A549 (cell line): ENCODE data around the gene EPN3. TPM values are rescaled to one million over a fixed set of nuclear protein-coding genes. Genes with fewer than 3 reads are reported as not detected.

Experiments
- ATAC-seq, 2 experiments: fragments of 200-7000 bp in 1 of 2; fragments of >200 bp in 1 of 2; cut with Nextera tagmentation in 1 of 2; cut with Tn5 transposase in 1 of 2; 3 replicates each; pipeline versions ENCODE4 v1.8.0 to v1.9.1; 2018 to 2020; ENCODE audit warnings: mild to moderate bottlenecking in 1 of 2, moderate library complexity in 1 of 2
- CTCF ChIA-PET: fragments of 300-600 bp; sonication (Branson Sonifier 250); formaldehyde crosslinking; extraction: SDS; loops from one replicate; lab custom pipeline; 2021; ENCODE audit warnings: antibody characterized with exemption, inconsistent platforms; lab: Yijun Ruan, JAX
- POLR2A ChIA-PET: fragments of 350-600 bp; formaldehyde crosslinking; extraction: SDS; loops from one replicate; lab custom pipeline; 2021; ENCODE audit warnings: antibody characterized with exemption, inconsistent platforms; lab: Yijun Ruan, JAX
- DNase-seq, 2 experiments: peaks; one replicate each; pipeline versions ENCODE4 v3.0.0 to v3.0.0-alpha.2; 2011 to 2016; ENCODE audit warnings: low read depth in 1 of 2, low spot score in 1 of 2
- FAIRE-seq: peaks from 2 replicates; lab custom pipeline; 2011; peaks lifted over from hg19 to GRCh38; lab: Jason Lieb, UNC
- H3K27ac ChIP-seq, 2 experiments: fragments of >200 bp; sonication (Bioruptor Twin); formaldehyde crosslinking; 3 replicates each; pipeline ENCODE4 v1.5.1; 2016 to 2017
- H3K4me1 ChIP-seq: fragments of >200 bp; sonication (Bioruptor Twin); formaldehyde crosslinking; 3 replicates; pipeline ENCODE4 v1.6.1; 2016
- H3K4me2 ChIP-seq: fragments of >200 bp; sonication (Bioruptor Twin); formaldehyde crosslinking; 3 replicates; pipeline ENCODE4 v1.6.1; 2016
- H3K4me3 ChIP-seq: fragments of >200 bp; sonication (Bioruptor Twin); formaldehyde crosslinking; 3 replicates; pipeline ENCODE4 v1.5.1; 2016
- H3K9me3 ChIP-seq: fragments of >200 bp; sonication (Bioruptor Twin); formaldehyde crosslinking; 3 replicates; pipeline ENCODE4 v1.6.1; 2016
- BCL3 ChIP-seq: fragments of >200 bp; sonication (Bioruptor Twin); formaldehyde crosslinking; IDR thresholded peaks from 3 replicates; pipeline ENCODE4 v1.6.1; 2016
- BHLHE40 ChIP-seq: IDR thresholded peaks from 2 replicates; pipeline ENCODE4 v1.6.1; 2012; ENCODE audit warnings: low read depth, low read length, inconsistent platforms
- CBX2 ChIP-seq: fragments of 200-600 bp; sonication (generic); IDR thresholded peaks from 2 replicates; pipeline ENCODE4 v1.6.1; 2016; ENCODE audit warnings: low read depth, mild to moderate bottlenecking, borderline replicate concordance
- JUN ChIP-seq, 2 experiments: fragments of >200 bp; sonication (Bioruptor Twin); formaldehyde crosslinking; IDR thresholded peaks; 2 replicates in 1 of 2; 3 replicates in 1 of 2; pipeline ENCODE4 v1.6.1; 2016 to 2017
- KDM5A ChIP-seq: fragments of 200-600 bp; sonication (generic); IDR thresholded peaks from 2 replicates; pipeline ENCODE4 v1.6.1; 2016; ENCODE audit warnings: antibody characterized with exemption, mild to moderate bottlenecking
- PHF8 ChIP-seq: fragments of 200-600 bp; sonication (generic); IDR thresholded peaks from 2 replicates; pipeline ENCODE4 v1.6.1; 2016; ENCODE audit warnings: low read depth, mild to moderate bottlenecking, antibody characterized with exemption, moderate library complexity, borderline replicate concordance
- POLR2AphosphoS2 ChIP-seq: conservative IDR thresholded peaks from 2 replicates; pipeline ENCODE4 v1.6.1; 2012; ENCODE audit warnings: low read length, improper control_type of control experiment, inconsistent platforms
- REST ChIP-seq: fragments of 200-600 bp; sonication (generic); IDR thresholded peaks from 2 replicates; pipeline ENCODE4 v1.6.1; 2016; ENCODE audit warnings: antibody characterized with exemption, mild to moderate bottlenecking, moderate library complexity
- TP53 ChIP-seq: fragments of 250-450 bp; sonication (Bioruptor Pico); IDR thresholded peaks from 2 replicates; pipeline ENCODE4 v1.5.0; 2021; ENCODE audit warnings: mild to moderate bottlenecking, moderate library complexity
- USF2 ChIP-seq: fragments of 450-650 bp; IDR thresholded peaks from 2 replicates; pipeline ENCODE4 v1.6.1; 2014; ENCODE audit warnings: antibody characterized with exemption
- WGBS: methylation state at CpG from one replicate; pipeline ENCODE4 v1.1.6; 2017; ENCODE audit errors: missing lambda C conversion rate; 5-methylcytosine and 5-hydroxymethylcytosine counted together
- polyA plus RNA-seq, 4 experiments: library from polyadenylated mRNA; depleted of rRNA in 3 of 4; stranded (reverse); fragments of >200 nt; fragmentation: RNase III in 1 of 4; extraction: RNeasy Plus Mini Kit Qiagen cat#74134 plus additional on column Dnase treatment in 1 of 4; gene quantifications; 2 replicates in 3 of 4; 3 replicates in 1 of 4; pipeline ENCODE4 v1.2.3, GENCODE V29; 2011 to 2017
- TF ChIP-seq, protein P1 (sequence below): IDR thresholded peaks from 2 replicates; pipeline ENCODE4 v1.6.1; 2012; ENCODE audit warnings: low read depth, borderline replicate concordance

Gene EPN3
- polyA plus RNA-seq, 2 of the 4 experiments (the other 2 are of a cell fraction) = 0.13 to 0.18 TPM

- TF ChIP-seq USF2 (peak; percentile 97), REST (no peak)
These were observed 18.3 kb downstream of the EPN3 start (continued) for GRCh38 chr17:50550661-50551432.

GRCh38 chr17:50551433-50551815 lies 18.9 kb downstream of the EPN3 start:
- DNase-seq (no peak), FAIRE-seq (no peak), ATAC-seq (no peak)
- H3K4me3 ChIP-seq = no peak overlapping the region
- H3K27ac ChIP-seq = peak overlapping the region; percentile 41 to 95
- 95% methylated on average over 8 of the region's 8 CpGs for WGBS
- peaks cover 33% of the 10 kb centered on the region for H3K4me1 ChIP-seq
- no peak overlapping the region for H3K4me2 ChIP-seq
- no peaks in the 10 kb centered on the region for H3K9me3 ChIP-seq
- CTCF ChIA-PET = interaction anchor here (0.6 to 23.7 kb wide), 61 partner anchors 10 to 409 kb away, joined by 3 to 753 read pairs (median 6); partner anchors contain the start of genes ABCC3, ANKRD40, ANKRD40CL and CACNA1G
- TF ChIP-seq JUN (IDR thresholded peaks at IDR 0.05) (0 out of 5 replicates have a peak, but pooled peaks of 1 of the 2 experiments have one; percentile 3), PHF8 (no peak), POLR2AphosphoS2 (no peak)
- TF ChIP-seq, protein P1, sequence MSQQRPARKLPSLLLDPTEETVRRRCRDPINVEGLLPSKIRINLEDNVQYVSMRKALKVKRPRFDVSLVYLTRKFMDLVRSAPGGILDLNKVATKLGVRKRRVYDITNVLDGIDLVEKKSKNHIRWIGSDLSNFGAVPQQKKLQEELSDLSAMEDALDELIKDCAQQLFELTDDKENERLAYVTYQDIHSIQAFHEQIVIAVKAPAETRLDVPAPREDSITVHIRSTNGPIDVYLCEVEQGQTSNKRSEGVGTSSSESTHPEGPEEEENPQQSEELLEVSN = no peak
- POLR2A ChIA-PET = interaction anchor here (0.7 to 3.1 kb wide), 14 partner anchors 9 to 168 kb away, joined by 3 to 22 read pairs (median 8); partner anchors contain the start of genes CACNA1G and LUC7L3

DNA sequence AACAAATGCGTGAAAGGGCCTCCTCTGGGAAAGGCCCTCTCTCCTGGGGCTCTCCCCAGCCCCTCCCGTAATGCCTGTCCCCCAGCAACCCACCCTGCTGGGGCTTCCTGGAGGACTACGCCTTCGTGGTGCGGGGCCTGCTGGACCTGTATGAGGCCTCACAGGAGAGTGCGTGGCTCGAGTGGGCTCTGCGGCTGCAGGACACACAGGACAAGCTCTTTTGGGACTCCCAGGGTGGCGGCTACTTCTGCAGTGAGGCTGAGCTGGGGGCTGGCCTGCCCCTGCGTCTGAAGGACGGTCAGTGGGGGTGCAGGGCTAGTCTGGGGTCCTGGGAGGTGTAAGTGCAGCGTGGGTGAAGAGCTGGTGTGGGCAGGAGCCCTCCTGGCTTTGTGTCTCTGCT lies 19.3 kb downstream of the EPN3 start:
- WGBS = 94% methylated on average over 11 of the region's 12 CpGs

More for the DNA sequence above, 19.3 kb downstream of the EPN3 start:
- DNase-seq (no peak), ATAC-seq (no peak), FAIRE-seq (no peak)
- H3K4me1 ChIP-seq = peaks cover 30% of the 10 kb centered on the region
- POLR2A ChIA-PET = interaction anchor here (1.9 kb wide), 1 partner anchor 167 kb away, joined by 12 read pairs; the partner anchor contains the start of gene LUC7L3
- TF ChIP-seq CBX2 (no peak), BCL3 (no peak), TP53 (no peak), BHLHE40 (no peak), JUN (IDR thresholded peaks at IDR 0.05) (0 out of 5 replicates have a peak, but pooled peaks of 1 of the 2 experiments have one; percentile 1), KDM5A (no peak)
- TF ChIP-seq, all 56 proteins: peak for 1
- CTCF ChIA-PET = interaction anchor here (0.6 to 23.7 kb wide), 21 partner anchors 10 to 301 kb away, joined by 3 to 753 read pairs (median 14); partner anchors contain the start of genes ABCC3, ANKRD40, CACNA1G and RSAD1
- Histone ChIP-seq H3K4me2 (no peak overlapping the region), H3K4me3 (no peak overlapping the region), H3K27ac (peak overlapping the region in 1 of 2 experiments; percentile 95; a peak in 3 of 6 replicates), H3K9me3 (no peaks in the 10 kb centered on the region)
